Astrocyte (in vitro differentiated cells and primary cell): ENCODE results near the gene SPATA6.

Experiments used
- CTCF ChIP-seq: IDR thresholded peaks from 2 replicates; pipeline ENCODE4 v1.5.1; 2011; ENCODE audit warnings: low read depth, mild to moderate bottlenecking, inconsistent platforms, low read length, moderate library complexity; ENCODE audit not compliant: insufficient read depth
- EZH2 ChIP-seq: IDR thresholded peaks from 2 replicates; pipeline ENCODE4 v1.6.1; 2012; ENCODE audit warnings: mild to moderate bottlenecking, low read length, inconsistent platforms; ENCODE audit not compliant: insufficient read depth

GRCh38 chr1:48415050-48415449 lies 57.0 kb downstream of the SPATA6 start:
- TF ChIP-seq CTCF (no peak), EZH2 (no peak)
